Measurements from ENCODE around the gene CACNA2D3.

GRCh38 chr3:54628888-54629441 is 506.6 kb downstream of the CACNA2D3 start:
- TF ChIP-seq CTCF (conservative IDR thresholded peaks at IDR 0.05 in 1 of 2, IDR thresholded peaks at IDR 0.05 in 1 of 2; ENCODE audit: extremely low read depth in 1 of 2, insufficient read depth in 1 of 2, low read depth in 1 of 2, low read length in 2 of 2) = no peak
- TF ChIP-seq EZH2 (IDR thresholded peaks at IDR 0.05; ENCODE audit: borderline replicate concordance, low read length) = no peak
